Mononuclear cell (primary cell): ENCODE data around the gene LRRC55. TPM values are rescaled to one million over a fixed set of nuclear protein-coding genes. Genes with fewer than 3 reads are reported as not detected.
"Not testable (repeated sequence)": the region's sequence is repeated elsewhere in the genome, so short reads cannot be mapped to it uniquely, and the experiment has no call there.

Experiments
- H3K27me3 ChIP-seq: 2 replicates; pipeline ENCODE4 v1.6.0; 2011; ENCODE audit warnings: low read length, control low read depth; ENCODE audit not compliant: insufficient read depth
- H3K4me1 ChIP-seq: 2 replicates; pipeline ENCODE4 v1.5.1; 2011; ENCODE audit warnings: mild to moderate bottlenecking, low read length, control low read depth; ENCODE audit not compliant: insufficient read depth
- H3K4me3 ChIP-seq: 2 replicates; pipeline ENCODE4 v1.5.1; 2011; ENCODE audit warnings: mild to moderate bottlenecking, low read length, moderate library complexity
- H3K9me3 ChIP-seq: 2 replicates; pipeline ENCODE4 v1.5.1; 2011; ENCODE audit warnings: low read depth, mild to moderate bottlenecking, control low read depth, low read length
- total RNA-seq: library from RNA; depleted of rRNA; stranded (reverse); fragments of >200 nt; gene quantifications from one replicate; pipeline ENCODE4 v1.2.3, GENCODE V29; 2012

The LRRC55 gene
- total RNA-seq, 1 donor = not detected

DNA sequence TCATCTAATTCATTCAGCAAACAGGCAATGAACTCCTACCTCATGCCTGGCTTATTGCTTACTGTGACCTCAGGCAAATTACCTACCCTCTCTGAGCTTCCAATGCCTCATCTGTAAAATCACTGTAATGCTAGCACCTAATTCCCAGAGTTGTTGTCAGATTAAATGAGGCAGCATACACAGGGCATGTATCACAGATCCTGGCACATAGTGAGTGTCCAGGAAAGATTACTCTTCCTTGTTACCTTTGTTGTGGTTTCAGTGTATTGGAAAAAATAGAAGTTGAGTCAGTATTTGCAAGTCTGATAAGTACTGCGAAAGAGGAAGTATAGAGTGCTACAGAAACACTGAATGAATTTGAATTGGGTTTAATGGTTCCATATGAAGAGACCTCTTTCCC is 26.4 kb upstream of the LRRC55 start:
- H3K9me3 ChIP-seq = no peaks in the 10 kb centered on the region
- peaks cover 4% of the 10 kb centered on the region for H3K27me3 ChIP-seq
- H3K4me3 ChIP-seq = no peak overlapping the region
- H3K4me1 ChIP-seq = no peaks in the 10 kb centered on the region

DNA sequence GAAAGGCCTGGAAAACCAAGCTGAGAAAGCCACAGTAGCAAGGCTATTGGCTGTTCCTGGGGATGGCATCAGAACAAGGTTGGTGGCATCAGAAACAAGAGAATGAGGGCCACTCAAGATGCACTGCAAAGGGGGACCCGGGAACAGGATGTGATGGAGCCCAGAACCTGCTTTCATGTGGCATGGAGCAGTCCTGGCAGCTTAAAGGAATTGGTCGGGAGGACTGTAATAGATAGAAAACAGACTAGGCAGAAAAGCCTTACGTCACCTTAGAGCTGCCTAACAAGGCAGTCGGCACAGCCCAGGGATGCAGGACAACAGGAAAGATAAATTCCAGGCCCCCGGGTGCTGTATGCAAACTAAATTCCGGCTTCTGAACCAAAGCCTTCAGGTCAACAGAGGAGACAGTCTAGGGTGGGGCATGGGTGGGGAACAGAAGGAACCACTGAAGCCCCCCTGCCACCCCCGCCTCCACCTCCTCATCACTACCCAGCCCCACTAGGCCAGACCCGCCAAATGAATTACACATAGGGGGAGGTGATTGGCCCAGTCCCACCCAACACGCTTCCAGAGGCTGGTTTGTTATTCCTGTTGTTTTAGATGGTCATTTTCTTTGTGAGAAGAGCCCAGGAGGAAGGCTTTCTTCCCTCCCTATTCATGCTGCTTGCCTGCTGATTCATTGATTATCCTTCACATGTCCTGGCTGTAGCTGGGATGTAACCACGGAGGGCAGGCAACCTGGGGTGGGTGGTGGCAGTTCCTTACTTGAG is 25.7 kb upstream of the LRRC55 start:
- no peaks in the 10 kb centered on the region for H3K4me1 ChIP-seq
- peaks cover 4% of the 10 kb centered on the region for H3K27me3 ChIP-seq
- no peak overlapping the region for H3K4me3 ChIP-seq
- H3K9me3 ChIP-seq = no peaks in the 10 kb centered on the region

DNA sequence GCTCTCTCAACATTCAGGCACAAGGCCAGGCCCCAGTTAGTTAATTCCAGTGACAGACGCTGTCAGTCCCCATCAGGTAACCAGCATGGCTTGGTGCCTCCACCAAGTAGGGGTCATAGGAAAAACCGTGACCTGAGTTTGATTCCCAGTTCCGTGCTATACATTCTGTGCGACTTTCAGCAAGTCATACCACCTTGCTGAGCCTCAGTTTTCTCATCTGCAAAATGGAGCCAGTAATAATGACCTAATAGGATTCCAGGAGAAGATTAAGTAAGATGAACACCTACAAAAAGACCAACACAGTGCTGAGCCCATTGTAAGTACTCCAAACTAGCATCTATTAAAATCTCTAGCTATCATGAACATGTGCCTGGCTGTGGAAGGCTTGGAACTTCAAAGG is 24.8 kb upstream of the LRRC55 start:
- Histone ChIP-seq H3K9me3 (no peaks in the 10 kb centered on the region), H3K4me1 (no peaks in the 10 kb centered on the region), H3K4me3 (no peak overlapping the region), H3K27me3 (peaks cover 4% of the 10 kb centered on the region)

DNA sequence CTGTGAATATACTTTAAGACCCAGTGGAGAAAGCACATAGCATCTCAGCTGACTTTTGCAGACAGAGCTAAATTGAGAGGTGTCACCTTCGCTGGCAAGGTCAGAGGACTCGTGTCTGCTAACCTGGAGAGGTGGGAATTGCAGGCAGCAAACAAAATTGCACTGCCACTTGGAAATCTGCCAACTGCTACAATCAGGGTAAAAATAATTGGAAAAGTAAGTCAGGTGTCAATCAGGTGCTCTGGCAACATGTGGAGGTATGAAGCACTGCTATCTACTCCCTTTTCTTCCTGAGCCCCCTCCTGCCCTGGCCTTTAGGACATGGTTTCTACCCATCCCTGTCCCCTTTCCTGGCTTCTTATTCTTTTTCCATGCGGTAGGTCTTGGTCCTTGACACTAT is 24.1 kb upstream of the LRRC55 start:
- Histone ChIP-seq H3K4me3 (no peak overlapping the region), H3K27me3 (peaks cover 4% of the 10 kb centered on the region), H3K4me1 (no peaks in the 10 kb centered on the region), H3K9me3 (no peaks in the 10 kb centered on the region)

DNA sequence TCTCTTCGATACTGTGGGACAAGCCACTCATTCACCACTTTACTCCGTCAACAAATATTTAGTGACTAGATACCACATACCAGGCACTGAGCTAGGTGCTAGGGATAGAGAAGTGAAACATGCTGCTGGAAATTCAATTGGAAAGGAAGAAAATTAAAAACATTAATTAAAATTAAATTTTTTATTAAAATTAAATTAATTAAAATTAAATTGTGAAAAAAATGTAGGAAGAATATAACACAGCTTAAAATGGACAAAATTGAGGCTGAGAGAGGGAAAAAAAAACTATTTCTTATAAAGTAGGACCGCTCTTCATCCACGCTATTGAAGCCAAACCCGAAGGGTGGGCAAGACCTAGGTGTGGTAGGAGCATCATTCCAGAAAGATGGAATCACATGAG is 23.6 kb upstream of the LRRC55 start:
- H3K4me3 ChIP-seq = no peak overlapping the region

DNA sequence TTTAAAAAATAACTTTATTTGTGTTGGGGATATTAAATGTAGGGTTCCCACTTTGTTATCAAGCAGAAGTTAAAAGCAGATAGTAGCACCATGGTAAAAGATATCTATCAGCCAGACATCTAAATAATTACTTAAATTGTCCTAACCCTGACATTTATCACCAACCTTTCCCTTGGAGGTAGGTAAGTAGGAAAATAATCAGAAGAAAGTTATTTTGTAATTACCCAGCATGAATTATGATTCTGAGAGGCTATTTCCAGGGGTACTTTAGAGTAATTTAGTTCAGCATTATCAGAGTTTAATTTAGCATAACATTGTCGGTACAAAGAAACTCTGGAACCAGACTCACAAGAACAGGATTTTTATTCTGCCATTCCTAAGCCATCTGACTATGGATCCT is 23.2 kb upstream of the LRRC55 start:
- Histone ChIP-seq H3K4me3 (no peak overlapping the region), H3K9me3 (no peaks in the 10 kb centered on the region), H3K4me1 (no peaks in the 10 kb centered on the region), H3K27me3 (peaks cover 4% of the 10 kb centered on the region)

More for the DNA sequence above, 23.6 kb upstream of the LRRC55 start:
- Histone ChIP-seq H3K27me3 (peaks cover 4% of the 10 kb centered on the region), H3K4me1 (no peaks in the 10 kb centered on the region), H3K9me3 (no peaks in the 10 kb centered on the region)

DNA sequence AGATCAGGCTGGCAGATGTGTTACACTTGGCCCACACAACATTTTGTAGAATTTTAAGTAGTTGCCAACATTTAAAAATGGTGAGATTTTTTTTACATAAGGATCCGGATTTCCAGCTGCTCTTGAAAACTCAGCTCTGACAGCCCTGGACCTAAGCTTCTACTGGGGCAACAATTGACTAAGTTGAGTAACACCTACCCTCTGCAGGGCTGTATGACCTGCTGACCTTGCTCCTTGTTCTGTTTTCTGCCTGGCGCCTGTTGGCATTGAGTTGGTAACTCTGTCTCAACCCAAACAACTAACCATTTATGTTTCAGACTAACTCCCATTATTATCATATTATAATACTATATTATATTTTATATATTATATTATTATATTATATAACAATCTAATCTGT is 21.1 kb upstream of the LRRC55 start:
- Histone ChIP-seq H3K27me3 (peaks cover 4% of the 10 kb centered on the region), H3K4me3 (no peak overlapping the region), H3K9me3 (no peaks in the 10 kb centered on the region), H3K4me1 (no peaks in the 10 kb centered on the region)

DNA sequence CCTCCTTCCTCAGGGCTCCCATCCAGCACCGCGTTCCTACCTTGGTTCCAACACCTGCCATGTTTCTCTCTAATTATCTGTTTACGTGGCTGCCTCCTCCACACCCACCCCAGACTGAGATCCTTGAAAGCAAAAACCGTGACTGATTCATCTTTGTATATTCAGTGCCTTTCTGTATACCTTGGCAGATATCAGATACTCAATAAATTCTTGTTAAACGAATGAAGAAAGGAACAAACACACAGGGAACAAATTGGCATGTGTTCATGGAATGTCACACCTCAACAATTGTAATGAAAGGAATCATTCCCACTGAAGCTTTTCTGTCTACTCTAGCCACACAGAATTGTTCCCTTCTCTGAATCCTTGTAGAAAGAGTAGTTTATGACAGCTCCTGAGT is 20.4 kb upstream of the LRRC55 start:
- peaks cover 4% of the 10 kb centered on the region for H3K27me3 ChIP-seq
- no peak overlapping the region for H3K4me3 ChIP-seq
- H3K4me1 ChIP-seq = no peaks in the 10 kb centered on the region
- H3K9me3 ChIP-seq = no peaks in the 10 kb centered on the region

DNA sequence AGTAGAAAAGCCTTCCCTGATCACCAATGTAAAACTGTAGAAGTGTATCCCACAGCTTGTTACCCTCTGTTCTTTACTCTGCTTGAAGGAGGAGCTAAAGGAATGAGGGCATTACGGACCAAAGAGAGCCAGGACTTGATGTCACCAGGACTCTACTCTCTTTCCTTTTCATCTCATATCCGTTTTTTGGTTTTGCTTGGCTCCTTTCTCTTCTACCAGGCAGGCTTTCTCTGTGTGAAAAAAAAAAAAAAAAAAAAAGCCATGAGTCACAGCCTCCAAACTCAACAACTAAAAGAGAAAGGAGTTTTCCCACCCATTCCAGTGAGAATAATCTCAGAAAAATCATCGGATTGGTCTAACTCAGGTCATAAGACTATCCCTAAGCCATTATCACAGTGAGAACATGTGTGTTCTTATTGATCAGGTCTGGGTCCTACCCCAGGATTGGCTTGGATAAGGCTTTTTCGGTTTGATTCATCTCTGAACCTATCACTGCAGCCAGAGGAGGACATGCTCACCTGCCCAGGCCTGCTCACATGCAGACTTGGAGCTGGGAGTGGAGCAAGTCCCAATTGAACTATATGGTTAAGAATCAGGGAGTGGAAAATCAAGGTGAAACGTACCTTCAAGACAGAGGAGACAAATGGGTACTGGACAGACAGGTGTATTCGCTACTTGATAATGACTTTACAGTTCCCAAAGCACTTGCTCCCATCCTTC is 19.4 kb upstream of the LRRC55 start:
- Histone ChIP-seq H3K4me1 (no peaks in the 10 kb centered on the region), H3K4me3 (no peak overlapping the region), H3K27me3 (no peaks in the 10 kb centered on the region), H3K9me3 (no peaks in the 10 kb centered on the region)

DNA sequence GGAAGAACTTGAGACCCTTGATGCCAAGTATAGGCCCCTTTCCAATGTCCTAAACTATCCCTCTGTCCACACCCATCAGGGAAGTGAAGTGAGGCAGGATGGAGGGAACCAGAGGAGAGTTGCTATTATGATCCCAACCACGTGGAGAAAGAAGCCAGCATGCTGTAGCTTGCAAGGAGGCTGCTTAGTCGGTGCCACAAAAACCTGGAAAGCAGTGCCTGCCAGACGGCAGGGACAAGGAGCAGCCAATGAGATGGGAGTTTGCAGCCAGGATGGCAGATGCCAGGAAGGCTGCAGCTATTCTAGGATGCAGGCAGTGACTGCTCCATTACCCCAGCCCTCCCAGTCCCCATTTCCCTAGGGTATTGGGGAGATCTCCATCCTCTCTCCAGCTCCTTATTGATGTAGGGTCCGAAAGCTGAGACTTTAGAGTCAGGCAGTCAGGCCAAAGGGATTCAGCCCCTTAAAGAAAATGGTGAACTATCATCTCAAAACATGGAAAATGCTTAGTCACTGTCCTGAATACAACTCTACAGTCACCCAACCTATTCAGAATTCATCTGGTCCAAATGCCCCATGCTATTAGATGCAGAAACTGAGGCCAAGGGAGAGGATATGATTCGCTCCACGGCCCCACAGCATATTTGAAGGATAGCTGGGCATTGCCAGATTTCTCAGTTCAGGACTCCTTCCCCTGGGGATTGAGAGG is 18.4 kb upstream of the LRRC55 start:
- Histone ChIP-seq H3K4me1 (no peaks in the 10 kb centered on the region), H3K4me3 (no peak overlapping the region), H3K27me3 (no peaks in the 10 kb centered on the region), H3K9me3 (no peaks in the 10 kb centered on the region)

DNA sequence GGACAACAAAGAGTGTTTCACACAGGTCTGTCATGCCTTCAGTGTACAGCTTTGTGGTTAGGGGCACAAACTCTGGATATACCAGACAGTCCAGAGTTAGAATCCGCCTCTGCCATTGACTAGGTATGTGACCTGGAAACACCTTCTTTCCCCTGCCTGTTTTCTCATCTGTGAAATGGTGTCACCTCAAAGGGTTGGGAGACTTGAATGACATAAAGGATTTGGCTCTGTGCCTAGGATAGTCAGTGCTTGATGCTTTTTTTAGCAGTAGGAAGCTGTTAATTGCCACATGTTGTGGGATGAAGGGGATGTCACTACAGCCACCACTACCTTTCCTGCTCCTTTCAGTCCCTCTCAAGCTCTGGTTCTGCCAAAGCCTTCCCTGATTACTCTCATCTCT is 17.4 kb upstream of the LRRC55 start:
- H3K4me3 ChIP-seq = no peak overlapping the region
- no peaks in the 10 kb centered on the region for H3K9me3 ChIP-seq
- H3K4me1 ChIP-seq = no peaks in the 10 kb centered on the region
- no peaks in the 10 kb centered on the region for H3K27me3 ChIP-seq

DNA sequence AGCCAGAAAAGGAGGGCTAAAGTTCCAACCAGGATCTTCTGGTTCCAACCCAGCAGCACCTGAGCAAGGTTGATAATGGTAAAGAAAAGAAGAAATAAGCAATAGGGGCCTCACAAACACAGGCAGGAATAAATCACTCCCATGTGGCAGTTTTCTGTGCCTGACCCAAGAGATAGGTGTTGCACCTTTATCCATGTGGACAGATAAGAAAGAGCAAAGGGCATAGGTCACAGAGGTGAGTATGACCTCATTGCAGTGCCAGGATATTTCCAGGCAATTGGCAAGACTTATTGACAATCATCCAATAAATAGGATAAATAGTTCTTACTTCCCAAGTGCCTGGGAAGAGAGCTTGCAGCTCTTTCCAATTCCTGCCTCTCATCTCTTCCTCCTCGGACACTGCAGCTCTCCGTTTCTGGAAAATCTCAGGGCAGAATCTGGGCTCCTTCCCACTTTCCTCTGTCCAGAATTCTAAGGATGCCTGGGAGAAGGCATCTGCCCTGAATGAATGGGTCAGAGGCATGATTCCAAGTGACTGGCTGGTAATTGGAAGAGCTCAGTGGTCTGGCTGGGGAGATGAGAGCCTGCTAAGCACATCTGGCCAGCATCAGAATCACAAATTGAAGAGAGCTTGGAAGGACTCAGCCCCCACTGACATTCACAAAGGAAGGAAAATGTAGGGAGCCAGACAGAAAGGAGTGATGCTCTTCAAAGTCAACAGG is 14.5 kb upstream of the LRRC55 start:
- H3K4me1 ChIP-seq = no peaks in the 10 kb centered on the region
- H3K9me3 ChIP-seq = no peaks in the 10 kb centered on the region
- no peaks in the 10 kb centered on the region for H3K27me3 ChIP-seq
- no peak overlapping the region for H3K4me3 ChIP-seq

DNA sequence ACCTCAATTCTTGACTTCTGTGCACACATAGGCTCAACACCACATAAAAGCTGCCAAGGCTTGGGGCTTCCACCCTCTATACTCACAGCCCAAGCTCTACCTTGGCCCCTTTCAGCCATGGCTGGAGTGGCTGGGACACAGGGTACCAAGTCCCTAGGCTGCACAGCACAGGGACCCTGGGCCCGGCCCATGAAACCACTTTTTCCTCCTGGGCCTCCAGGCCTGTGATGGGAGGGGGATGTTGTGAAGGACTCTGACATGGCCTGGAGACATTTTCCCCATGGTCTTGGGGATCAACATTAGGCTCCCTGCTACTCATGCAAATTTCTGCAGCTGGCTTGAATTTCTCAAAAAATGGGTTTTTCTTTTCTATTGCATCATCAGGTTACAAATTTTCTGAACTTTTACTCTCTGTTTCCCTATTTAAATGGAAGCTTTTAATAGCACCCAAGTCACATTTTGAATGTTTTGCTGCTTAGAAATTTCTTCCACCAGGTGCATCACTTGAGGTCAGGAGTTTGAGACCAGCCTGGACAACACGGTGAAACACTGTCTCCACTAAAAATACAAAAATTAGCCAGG is 11.9 kb upstream of the LRRC55 start:
- H3K27me3 ChIP-seq, H3K9me3 ChIP-seq, H3K4me1 ChIP-seq, H3K4me3 ChIP-seq: not testable (repeated sequence)

DNA sequence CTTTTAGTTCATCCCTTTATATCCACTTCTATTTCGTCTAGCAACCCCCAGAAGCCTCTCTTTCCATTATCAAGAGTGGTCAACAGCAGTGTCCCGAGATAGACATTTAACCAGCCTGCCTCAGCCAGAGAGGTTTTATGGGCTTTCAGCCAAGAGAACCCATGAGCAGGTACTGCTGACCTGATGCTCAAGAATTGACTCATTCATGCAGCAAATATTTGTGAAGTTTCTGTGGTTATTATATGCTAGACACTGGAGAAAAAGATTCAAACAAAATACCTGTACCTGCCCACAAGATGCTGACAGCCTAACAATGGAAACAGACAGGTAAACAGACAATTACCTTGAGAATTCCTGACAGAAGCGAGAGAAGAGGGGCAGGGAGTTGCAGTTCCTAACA is 9.7 kb upstream of the LRRC55 start:
- Histone ChIP-seq H3K9me3 (no peaks in the 10 kb centered on the region), H3K4me1 (no peaks in the 10 kb centered on the region), H3K27me3 (peaks cover 13% of the 10 kb centered on the region), H3K4me3 (no peak overlapping the region)

DNA sequence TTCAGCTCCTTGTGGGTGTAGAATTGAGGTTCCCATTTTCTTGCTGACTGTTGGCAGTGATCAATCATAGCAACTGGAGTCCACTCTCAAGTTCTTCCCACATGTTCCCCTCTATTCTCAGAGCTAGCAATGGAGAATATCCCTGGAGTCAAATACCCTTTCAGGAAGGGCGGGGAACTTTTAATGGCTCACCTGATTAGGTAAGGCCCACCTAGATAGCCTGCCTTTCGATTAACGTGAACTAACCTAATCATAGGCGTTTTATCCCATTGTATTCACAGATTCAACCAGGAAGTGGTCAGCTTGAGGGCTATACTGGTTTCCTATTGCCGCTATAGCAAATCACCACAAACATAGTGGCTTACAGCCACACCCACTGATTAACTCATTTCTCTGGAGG is 7.1 kb upstream of the LRRC55 start:
- Histone ChIP-seq H3K4me3 (no peak overlapping the region), H3K9me3 (no peaks in the 10 kb centered on the region), H3K27me3 (peaks cover 36% of the 10 kb centered on the region), H3K4me1 (no peaks in the 10 kb centered on the region)
